IPS-11a (cell line): ENCODE data around the gene INTS13.
"Not testable (repeated sequence)": the region's sequence is repeated elsewhere in the genome, so short reads cannot be mapped to it uniquely, and the experiment has no call there.

Experiments used
- H3K4me3 ChIP-seq: one replicate; pipeline ENCODE4 v1.5.1; 2013; ENCODE audit warnings: low read depth, low read length, control low read depth

INTS13 gene

DNA sequence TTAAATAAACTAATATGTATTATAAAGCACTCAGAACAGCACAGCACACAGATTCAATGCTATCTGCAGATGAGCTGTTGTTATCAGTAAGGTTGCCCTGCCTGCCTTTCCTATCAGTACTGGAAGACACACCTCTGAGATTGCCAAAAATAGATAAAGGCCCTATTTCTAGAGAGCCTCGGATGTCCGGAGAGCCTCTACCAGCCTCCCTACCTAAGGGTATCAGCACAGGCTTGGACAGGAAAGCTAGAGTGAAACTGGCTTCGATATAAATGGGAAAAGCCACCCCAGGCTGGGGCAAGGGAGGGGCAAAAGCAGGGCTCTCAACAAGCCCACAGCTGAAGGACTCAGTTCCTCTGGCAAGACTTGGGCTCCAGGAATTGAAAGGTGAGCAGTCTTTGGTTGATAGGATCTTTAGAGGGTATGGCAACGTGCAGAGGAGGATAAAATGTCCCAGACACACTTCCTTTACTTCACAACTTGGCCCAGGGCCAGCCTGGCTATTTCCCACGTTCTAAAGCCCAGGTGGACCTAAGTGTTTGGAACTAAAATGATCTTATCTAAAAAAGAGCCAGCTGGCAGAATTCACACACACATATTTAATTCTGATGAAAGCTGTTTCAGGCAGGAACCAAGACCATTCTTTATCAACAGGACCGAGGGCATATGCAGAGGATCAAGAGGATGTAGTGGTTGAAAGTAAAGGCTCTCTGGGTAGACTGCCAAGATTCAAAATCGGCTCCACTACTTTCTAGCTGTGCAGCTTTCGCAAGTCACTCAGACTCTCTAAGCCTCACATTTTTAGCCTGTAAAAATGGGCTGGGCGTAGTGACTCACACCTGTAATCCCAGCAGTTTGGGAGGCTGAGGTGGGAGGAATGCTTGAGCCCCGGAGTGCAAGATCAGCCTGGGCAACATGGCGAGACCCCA is 67.0 kb downstream of the INTS13 start:
- no peak overlapping the region for H3K4me3 ChIP-seq

GRCh38 chr12:26869908-26870459 is 67.8 kb downstream of the INTS13 start:
- H3K4me3 ChIP-seq: no peak overlapping the region

DNA sequence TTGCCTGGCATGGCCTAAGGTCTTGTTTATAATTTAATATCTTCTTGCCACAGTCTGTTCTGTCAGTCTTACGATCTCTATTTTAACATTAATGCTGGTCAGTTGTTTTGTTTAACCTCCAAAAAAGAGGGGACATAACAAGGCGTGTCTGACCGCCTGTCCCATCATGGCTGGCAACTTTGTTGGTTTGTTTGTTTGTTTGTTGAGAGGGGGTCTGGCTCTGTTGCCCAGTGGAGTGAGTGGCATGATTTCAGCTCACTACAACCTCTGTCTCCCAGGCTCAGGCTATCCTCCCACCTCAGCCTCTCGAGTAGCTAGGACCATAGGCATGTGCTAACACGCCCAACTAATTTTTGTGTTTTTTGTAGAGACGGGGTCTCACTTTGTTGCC is 68.7 kb downstream of the INTS13 start:
- H3K4me3 ChIP-seq: no peak overlapping the region

GRCh38 chr12:26868447-26869103 is 69.2 kb downstream of the INTS13 start:
- H3K4me3 ChIP-seq: no peak overlapping the region

- H3K4me3 ChIP-seq: no peak overlapping the region
These were observed 70.7 kb downstream of the INTS13 start for GRCh38 chr12:26867080-26867479.

DNA sequence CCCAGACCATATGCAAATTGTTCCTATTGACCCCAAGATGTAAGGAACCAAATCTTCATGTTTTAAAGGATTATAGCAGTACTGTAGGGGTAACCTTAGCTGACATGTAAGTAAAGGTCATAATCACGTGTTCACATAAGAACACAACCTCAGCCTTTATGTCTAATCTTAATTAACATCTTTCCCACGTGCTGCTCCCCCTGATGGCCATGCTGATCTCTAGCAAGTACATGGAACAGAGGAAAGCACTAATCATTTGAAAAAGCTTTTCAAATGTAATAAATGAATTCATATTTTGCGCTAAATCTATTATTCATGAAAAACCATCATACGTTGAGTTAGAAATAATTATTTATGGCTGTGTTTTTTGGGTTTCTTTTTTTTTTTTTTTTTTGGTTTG is 74.3 kb downstream of the INTS13 start:
- no peak overlapping the region for H3K4me3 ChIP-seq

DNA sequence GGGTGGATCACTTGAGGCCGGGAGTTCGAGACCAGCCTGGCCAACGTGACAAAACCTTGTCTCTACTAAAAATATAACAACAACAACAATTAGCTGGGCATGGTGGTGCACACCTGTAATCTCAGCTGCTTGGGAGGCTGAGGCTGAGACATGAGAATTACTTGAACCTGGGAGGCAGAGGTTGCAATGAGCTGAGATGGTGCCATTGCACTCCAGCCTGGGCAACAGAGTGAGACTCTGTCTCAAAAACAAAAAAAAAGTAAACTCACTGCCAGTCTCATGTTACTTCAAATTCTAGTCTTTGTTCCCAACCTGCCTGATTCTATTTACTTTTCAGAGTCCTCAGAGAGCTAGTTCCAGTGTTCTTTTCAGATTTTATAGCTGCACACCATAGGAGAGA is 75.0 kb downstream of the INTS13 start:
- not testable (repeated sequence) for H3K4me3 ChIP-seq

DNA sequence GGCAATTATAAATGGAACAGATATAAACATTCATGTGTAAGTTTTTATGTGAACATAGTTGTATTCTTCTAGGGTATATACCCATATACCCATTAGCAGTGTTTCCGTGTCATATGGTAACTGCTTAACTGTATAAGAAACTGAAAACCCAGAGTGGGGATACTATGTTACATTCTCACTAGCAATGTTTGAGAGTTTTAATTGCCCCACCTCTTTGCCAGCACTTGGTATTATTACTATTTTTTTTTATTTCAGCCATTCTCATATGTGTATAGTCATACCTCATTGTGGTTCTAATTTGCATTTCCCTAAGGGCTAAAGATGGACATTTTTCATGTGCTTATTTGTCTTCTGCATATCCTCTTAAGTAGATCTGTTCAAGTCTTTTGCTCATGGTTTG is 76.1 kb downstream of the INTS13 start:
- no peak overlapping the region for H3K4me3 ChIP-seq

- H3K4me3 ChIP-seq: no peak overlapping the region
These were observed 80.2 kb downstream of the INTS13 start for GRCh38 chr12:26857465-26858176.

GRCh38 chr12:26855337-26855736 is 82.4 kb downstream of the INTS13 start:
- no peak overlapping the region for H3K4me3 ChIP-seq
